Vagina (tissue), 2 donors: Measurements from ENCODE around the gene PTPRA.

Experiments used
- CTCF ChIP-seq, 3 experiments: fragments of 450-650 bp in 2 of 3; fragments of 200-600 bp in 1 of 3; sonication (generic) in 1 of 3; IDR thresholded peaks; one replicate each; pipeline ENCODE4 v1.5.1; 2017 to 2019; ENCODE audit warnings: antibody characterized with exemption in 3 of 3, mild to moderate bottlenecking in 2 of 3, moderate library complexity in 2 of 3
- POLR2A ChIP-seq, 2 donors: fragments of 450-650 bp; IDR thresholded peaks; one replicate each; pipeline ENCODE4 v1.6.1; 2017; ENCODE audit warnings: antibody characterized with exemption in 2 of 2, mild to moderate bottlenecking in 2 of 2, moderate library complexity in 2 of 2

GRCh38 chr20:2948968-2949367 lies 75.7 kb downstream of the PTPRA start:
- TF ChIP-seq CTCF (IDR thresholded peaks at IDR 0.05) (no peak), POLR2A (IDR thresholded peaks at IDR 0.05) (no peak)
